ENCODE data around the gene AOAH.

- TF ChIP-seq, protein P1, sequence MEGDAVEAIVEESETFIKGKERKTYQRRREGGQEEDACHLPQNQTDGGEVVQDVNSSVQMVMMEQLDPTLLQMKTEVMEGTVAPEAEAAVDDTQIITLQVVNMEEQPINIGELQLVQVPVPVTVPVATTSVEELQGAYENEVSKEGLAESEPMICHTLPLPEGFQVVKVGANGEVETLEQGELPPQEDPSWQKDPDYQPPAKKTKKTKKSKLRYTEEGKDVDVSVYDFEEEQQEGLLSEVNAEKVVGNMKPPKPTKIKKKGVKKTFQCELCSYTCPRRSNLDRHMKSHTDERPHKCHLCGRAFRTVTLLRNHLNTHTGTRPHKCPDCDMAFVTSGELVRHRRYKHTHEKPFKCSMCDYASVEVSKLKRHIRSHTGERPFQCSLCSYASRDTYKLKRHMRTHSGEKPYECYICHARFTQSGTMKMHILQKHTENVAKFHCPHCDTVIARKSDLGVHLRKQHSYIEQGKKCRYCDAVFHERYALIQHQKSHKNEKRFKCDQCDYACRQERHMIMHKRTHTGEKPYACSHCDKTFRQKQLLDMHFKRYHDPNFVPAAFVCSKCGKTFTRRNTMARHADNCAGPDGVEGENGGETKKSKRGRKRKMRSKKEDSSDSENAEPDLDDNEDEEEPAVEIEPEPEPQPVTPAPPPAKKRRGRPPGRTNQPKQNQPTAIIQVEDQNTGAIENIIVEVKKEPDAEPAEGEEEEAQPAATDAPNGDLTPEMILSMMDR (IDR thresholded peaks at IDR 0.05): no peak
- no peak for TF ChIP-seq POLR2A (IDR thresholded peaks at IDR 0.05)
Measured at GRCh38 chr7:36475381-36475780, 248.9 kb downstream of the AOAH start.
